CD14-positive monocyte (primary cell): ENCODE results near the gene ZNF70. TPM values are rescaled to one million over a fixed set of nuclear protein-coding genes. Genes with fewer than 3 reads are reported as not detected.

Experiments used
- DNase-seq, 3 donors: peaks; one replicate each; pipeline ENCODE4 v3.0.0-alpha.2; 2011 to 2022
- H2AFZ ChIP-seq: 2 replicates; pipeline ENCODE4 v1.6.0; 2012; ENCODE audit warnings: mild to moderate bottlenecking, low read depth, low read length, inconsistent platforms; ENCODE audit not compliant: insufficient read depth, poor library complexity, severe bottlenecking
- H3K27ac ChIP-seq, 2 donors: 1 replicate in 1 of 2; 2 replicates in 1 of 2; pipeline ENCODE4 v1.5.1; 2012 to 2013; ENCODE audit warnings: low read length in 2 of 2, control low read depth in 1 of 2, inconsistent platforms in 1 of 2, low read depth in 1 of 2, mild to moderate bottlenecking in 1 of 2
- H3K27me3 ChIP-seq, 2 donors: one replicate each; pipeline versions ENCODE4 v1.6.0 to v1.6.1; 2011 to 2013; ENCODE audit warnings: low read length in 2 of 2; ENCODE audit not compliant: control insufficient read depth in 2 of 2, insufficient read depth in 2 of 2
- H3K36me3 ChIP-seq, 2 donors: replicated peaks in 1 of 2; 1 replicate in 1 of 2; 2 replicates in 1 of 2; pipeline versions ENCODE4 v1.5.1 to v1.6.1; 2012 to 2013; ENCODE audit warnings: low read length in 2 of 2, control low read depth in 1 of 2, inconsistent platforms in 1 of 2, mild to moderate bottlenecking in 1 of 2; ENCODE audit not compliant: insufficient read depth in 2 of 2, control insufficient read depth in 1 of 2
- H3K4me1 ChIP-seq, 2 donors: 1 replicate in 1 of 2; 2 replicates in 1 of 2; pipeline versions ENCODE4 v1.5.1 to v1.6.1; 2012 to 2013; ENCODE audit warnings: low read length in 2 of 2, control low read depth in 1 of 2, inconsistent platforms in 1 of 2, mild to moderate bottlenecking in 1 of 2, moderate library complexity in 1 of 2; ENCODE audit not compliant: insufficient read depth in 2 of 2, control insufficient read depth in 1 of 2
- H3K4me2 ChIP-seq: replicated peaks from 2 replicates; pipeline ENCODE3; 2012; ENCODE audit warnings: low read length, moderate library complexity, mild to moderate bottlenecking; ENCODE audit not compliant: poor library complexity, severe bottlenecking; ENCODE audit errors: extremely low read depth
- H3K4me3 ChIP-seq, 3 experiments: fragments of 200-600 bp in 1 of 3; sonication (generic) in 1 of 3; replicated peaks in 1 of 3; 1 replicate in 2 of 3; 2 replicates in 1 of 3; pipeline ENCODE4 v1.5.1; 2011 to 2013; ENCODE audit warnings: low read length in 3 of 3, mild to moderate bottlenecking in 3 of 3, control low read depth in 2 of 3, low read depth in 2 of 3, inconsistent platforms in 1 of 3, moderate library complexity in 1 of 3
- H3K79me2 ChIP-seq: 2 replicates; pipeline ENCODE4 v1.6.0; 2012; ENCODE audit warnings: mild to moderate bottlenecking, control low read depth, inconsistent platforms, low read length, moderate library complexity; ENCODE audit not compliant: insufficient read depth
- H3K9ac ChIP-seq: 2 replicates; pipeline ENCODE4 v1.6.0; 2017; ENCODE audit warnings: low read length, mild to moderate bottlenecking; ENCODE audit not compliant: insufficient read depth, poor library complexity, severe bottlenecking
- H3K9me3 ChIP-seq, 2 donors: replicated peaks in 1 of 2; 1 replicate in 1 of 2; 2 replicates in 1 of 2; pipeline versions ENCODE4 v1.5.1 to v1.6.1; 2012 to 2013; ENCODE audit warnings: low read length in 2 of 2, control low read depth in 1 of 2; ENCODE audit not compliant: control insufficient read depth in 1 of 2, insufficient read depth in 1 of 2
- H4K20me1 ChIP-seq: 2 replicates; pipeline ENCODE4 v1.6.0; 2012; ENCODE audit warnings: mild to moderate bottlenecking, low read length, control low read depth, moderate library complexity; ENCODE audit not compliant: insufficient read depth
- H3K27ac Mint-ChIP-seq, 7 donors: one replicate each; pipeline ENCODE4 v1.8.0; 2020; ENCODE audit warnings: mild to moderate bottlenecking in 7 of 7, mixed read lengths in 7 of 7, moderate library complexity in 6 of 7, inconsistent platforms in 2 of 7
- H3K27me3 Mint-ChIP-seq, 3 donors: one replicate each; pipeline ENCODE4 v1.8.0; 2021 to 2022; ENCODE audit warnings: low read depth in 3 of 3, mild to moderate bottlenecking in 3 of 3, mixed read lengths in 3 of 3, moderate library complexity in 3 of 3, inconsistent platforms in 1 of 3
- H3K36me3 Mint-ChIP-seq, 2 donors: one replicate each; pipeline ENCODE4 v1.8.0; 2020; ENCODE audit warnings: mixed read lengths in 2 of 2, inconsistent platforms in 1 of 2, mild to moderate bottlenecking in 1 of 2
- H3K4me1 Mint-ChIP-seq: one replicate; pipeline ENCODE4 v1.8.0; 2020; ENCODE audit warnings: mild to moderate bottlenecking, mixed read lengths
- H3K4me3 Mint-ChIP-seq, 2 donors: one replicate each; pipeline ENCODE4 v1.8.0; 2020; ENCODE audit warnings: mild to moderate bottlenecking in 2 of 2, mixed read lengths in 2 of 2, moderate library complexity in 1 of 2
- H3K9me3 Mint-ChIP-seq, 7 donors: one replicate each; pipeline ENCODE4 v1.8.0; 2020 to 2022; ENCODE audit warnings: mixed read lengths in 7 of 7, mild to moderate bottlenecking in 6 of 7, moderate library complexity in 6 of 7, inconsistent platforms in 2 of 7
- CTCF ChIP-seq: fragments of 200-600 bp; IDR thresholded peaks from one replicate; pipeline ENCODE4 v1.8.0; 2022; ENCODE audit warnings: antibody characterized with exemption, mild to moderate bottlenecking
- WGBS: methylation state at CpG from one replicate; pipeline ENCODE4 v1.1.5; 2013; ENCODE audit warnings: missing lambda C conversion rate; ENCODE audit not compliant: insufficient coverage; 5-methylcytosine and 5-hydroxymethylcytosine counted together
- intact Hi-C, 2 donors: fragments of 100-400 bp; cut with micrococcal nuclease; formaldehyde crosslinking; loops; one replicate each; pipeline versions ENCODE4 v1.15.0 to v1.15.1; 2023
- polyA plus RNA-seq, 3 donors: library from polyadenylated mRNA; depleted of rRNA in 1 of 3; unstranded in 2 of 3; stranded (reverse) in 1 of 3; fragments of 300-500 nt in 2 of 3; fragments of >200 nt in 1 of 3; fragmentation: Illumina TruSeq in 2 of 3; gene quantifications; 1 replicate in 2 of 3; 2 replicates in 1 of 3; pipeline ENCODE4 v1.2.3, GENCODE V29; 2012 to 2021

ZNF70 gene
- polyA plus RNA-seq, 3 donors = 0.04 to 0.85 (median 0.09) TPM

- Mint-ChIP-seq H3K27ac (no peak overlapping the region), H3K27me3 (peaks cover 30 to 31% (median 31%) of the 10 kb centered on the region in 3 donors), H3K4me1 (peaks cover 8% of the 10 kb centered on the region), H3K36me3 (peaks cover 0 to 5% of the 10 kb centered on the region in 2 donors), H3K4me3 (no peak overlapping the region), H3K9me3 (peaks cover 0 to 6% (median 3%) of the 10 kb centered on the region in 7 donors)
- Histone ChIP-seq H3K4me3 (no peak overlapping the region), H3K9me3 (no peaks in the 10 kb centered on the region), H3K27me3 (peaks cover 7 to 23% of the 10 kb centered on the region in 2 donors), H4K20me1 (no peaks in the 10 kb centered on the region), H3K36me3 (no peaks in the 10 kb centered on the region), H3K4me2 (no peak overlapping the region), H2AFZ (no peak overlapping the region), H3K4me1 (peaks cover 10 to 16% of the 10 kb centered on the region in 2 donors), H3K27ac (no peak overlapping the region), H3K79me2 (no peaks in the 10 kb centered on the region), H3K9ac (no peak overlapping the region)
- intact Hi-C loops = no loop called here
- DNase-seq = no peak
- TF ChIP-seq CTCF = no peak
- 95% methylated on average over 8 of the region's 12 CpGs for WGBS
These were observed 23.4 kb upstream of the ZNF70 start for GRCh38 chr22:23774114-23774921.

GRCh38 chr22:23773483-23774113 lies 22.7 kb upstream of the ZNF70 start:
- H3K27me3 ChIP-seq = peaks cover 7 to 23% of the 10 kb centered on the region in 2 donors
- Mint-ChIP-seq H3K27ac (no peak overlapping the region), H3K36me3 (peaks cover 0 to 5% of the 10 kb centered on the region in 2 donors), H3K4me1 (peaks cover 8% of the 10 kb centered on the region), H3K27me3 (peaks cover 30 to 33% (median 31%) of the 10 kb centered on the region in 3 donors), H3K9me3 (peaks cover 0 to 6% (median 3%) of the 10 kb centered on the region in 7 donors), H3K4me3 (peak overlapping the region; percentile 20 to 88)
- H4K20me1 ChIP-seq = no peaks in the 10 kb centered on the region
- H3K4me3 ChIP-seq = no peak overlapping the region
- no peak overlapping the region for H3K4me2 ChIP-seq
- no peaks in the 10 kb centered on the region for H3K9me3 ChIP-seq
- no peak overlapping the region for H2AFZ ChIP-seq
- no peaks in the 10 kb centered on the region for H3K79me2 ChIP-seq
- TF ChIP-seq CTCF = no peak
- no peak overlapping the region for H3K27ac ChIP-seq
- no peak overlapping the region for H3K9ac ChIP-seq
- no peaks in the 10 kb centered on the region for H3K36me3 ChIP-seq
- peaks cover 11 to 18% of the 10 kb centered on the region in 2 donors for H3K4me1 ChIP-seq
- no peak for DNase-seq
- intact Hi-C loops = no loop called here
- 90% methylated on average over 4 of the region's 7 CpGs for WGBS
